Kidney epithelial cell (primary cell): Measurements from ENCODE around the gene VAMP8. TPM values are rescaled to one million over a fixed set of nuclear protein-coding genes. Genes with fewer than 3 reads are reported as not detected.
"Not testable (repeated sequence)": the region's sequence is repeated elsewhere in the genome, so short reads cannot be mapped to it uniquely, and the experiment has no call there.

ENCODE experiments used
- DNase-seq: peaks from one replicate; pipeline ENCODE4 v3.0.0-alpha.2; 2010; ENCODE audit warnings: low read depth
- H3K27me3 ChIP-seq: 2 replicates; pipeline ENCODE4 v1.6.0; 2011; ENCODE audit warnings: low read length; ENCODE audit not compliant: control insufficient read depth, insufficient read depth
- H3K36me3 ChIP-seq: 2 replicates; pipeline ENCODE4 v1.5.1; 2011; ENCODE audit warnings: low read length; ENCODE audit not compliant: control insufficient read depth, insufficient read depth
- H3K4me3 ChIP-seq: 2 replicates; pipeline ENCODE4 v1.5.1; 2011; ENCODE audit warnings: low read depth, mild to moderate bottlenecking, control low read depth, low read length
- total RNA-seq: library from RNA; depleted of rRNA; stranded (reverse); fragments of >200 nt; gene quantifications from 2 replicates; pipeline ENCODE4 v1.2.3, GENCODE V29; 2015
- TF ChIP-seq, protein P1 (sequence below): IDR thresholded peaks from 2 replicates; pipeline ENCODE4 v1.5.1; 2011; ENCODE audit warnings: mild to moderate bottlenecking, moderate library complexity, low read length, control low read depth, inconsistent platforms; ENCODE audit not compliant: insufficient read depth, poor library complexity, severe bottlenecking

Gene VAMP8
- total RNA-seq, 1 donor from 2014 or later = 53.5 TPM

DNA sequence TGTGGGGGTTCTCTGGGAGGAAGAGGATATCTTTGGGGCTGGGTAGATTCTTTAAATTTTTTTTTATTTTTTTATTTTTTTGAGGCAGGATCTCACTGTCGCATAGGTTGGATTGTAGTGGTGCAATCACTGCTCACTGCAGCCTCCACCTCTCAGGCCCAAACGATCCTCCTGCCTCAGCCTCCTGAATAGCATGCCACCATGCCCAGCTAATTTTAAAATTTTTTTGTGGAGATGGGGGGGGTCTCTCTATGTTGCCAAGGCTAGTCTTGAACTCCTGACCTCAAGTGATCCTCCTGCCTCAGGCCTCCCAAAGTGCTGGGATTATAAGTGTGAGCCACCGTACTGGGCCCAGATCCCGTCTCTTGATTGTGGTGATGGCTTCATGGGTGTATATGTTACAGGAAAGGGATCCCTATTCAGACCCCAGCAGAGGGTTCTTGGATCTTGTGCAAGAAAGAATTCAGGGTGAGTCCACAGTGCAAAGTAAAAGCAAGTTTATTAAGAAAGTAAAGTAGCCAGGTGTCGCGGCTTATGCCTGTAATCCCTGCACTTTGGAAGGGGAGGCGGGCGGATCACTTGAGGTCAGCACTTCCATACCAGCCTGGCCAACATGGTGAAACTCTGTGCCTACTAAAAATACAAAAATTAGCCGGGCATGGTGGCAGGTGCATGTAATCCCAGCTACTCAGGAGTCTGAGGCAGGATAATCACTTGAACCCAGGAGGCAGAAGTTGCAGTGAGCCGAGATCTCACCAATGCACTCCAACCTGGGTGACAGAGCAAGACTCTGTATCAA, 36.5 kb downstream of the VAMP8 start:
- TF ChIP-seq, protein P1, sequence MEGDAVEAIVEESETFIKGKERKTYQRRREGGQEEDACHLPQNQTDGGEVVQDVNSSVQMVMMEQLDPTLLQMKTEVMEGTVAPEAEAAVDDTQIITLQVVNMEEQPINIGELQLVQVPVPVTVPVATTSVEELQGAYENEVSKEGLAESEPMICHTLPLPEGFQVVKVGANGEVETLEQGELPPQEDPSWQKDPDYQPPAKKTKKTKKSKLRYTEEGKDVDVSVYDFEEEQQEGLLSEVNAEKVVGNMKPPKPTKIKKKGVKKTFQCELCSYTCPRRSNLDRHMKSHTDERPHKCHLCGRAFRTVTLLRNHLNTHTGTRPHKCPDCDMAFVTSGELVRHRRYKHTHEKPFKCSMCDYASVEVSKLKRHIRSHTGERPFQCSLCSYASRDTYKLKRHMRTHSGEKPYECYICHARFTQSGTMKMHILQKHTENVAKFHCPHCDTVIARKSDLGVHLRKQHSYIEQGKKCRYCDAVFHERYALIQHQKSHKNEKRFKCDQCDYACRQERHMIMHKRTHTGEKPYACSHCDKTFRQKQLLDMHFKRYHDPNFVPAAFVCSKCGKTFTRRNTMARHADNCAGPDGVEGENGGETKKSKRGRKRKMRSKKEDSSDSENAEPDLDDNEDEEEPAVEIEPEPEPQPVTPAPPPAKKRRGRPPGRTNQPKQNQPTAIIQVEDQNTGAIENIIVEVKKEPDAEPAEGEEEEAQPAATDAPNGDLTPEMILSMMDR = no peak
- H3K36me3 ChIP-seq = peaks cover 1% of the 10 kb centered on the region
- no peaks in the 10 kb centered on the region for H3K27me3 ChIP-seq
- no peak for DNase-seq
- no peak overlapping the region for H3K4me3 ChIP-seq

- not testable (repeated sequence) for H3K36me3 ChIP-seq, DNase-seq, H3K27me3 ChIP-seq, H3K4me3 ChIP-seq
These were observed 37.4 kb downstream of the VAMP8 start for GRCh38 chr2:85614757-85615156.

DNA sequence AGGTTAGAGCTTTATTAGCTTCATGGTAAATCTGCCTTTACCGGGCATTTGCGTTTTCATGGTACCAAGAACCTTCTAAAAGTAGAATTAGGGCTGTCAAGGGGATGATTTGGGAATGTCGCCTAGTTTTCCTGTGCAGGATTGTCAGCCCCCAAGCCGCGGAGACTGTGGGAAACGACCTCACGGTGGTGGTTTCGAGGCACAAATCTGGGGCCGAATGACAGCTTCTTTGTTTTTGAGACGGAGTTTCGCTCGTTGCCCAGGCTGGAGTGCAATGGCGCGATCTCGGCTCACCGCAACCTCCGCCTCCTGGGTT, 38.0 kb downstream of the VAMP8 start:
- H3K4me3 ChIP-seq = no peak overlapping the region
- DNase-seq = no peak
- TF ChIP-seq, protein P1 = no peak
- no peaks in the 10 kb centered on the region for H3K27me3 ChIP-seq
- no peaks in the 10 kb centered on the region for H3K36me3 ChIP-seq

GRCh38 chr2:85617723-85618122, 40.3 kb downstream of the VAMP8 start:
- not testable (repeated sequence) for DNase-seq, H3K4me3 ChIP-seq, H3K36me3 ChIP-seq, H3K27me3 ChIP-seq

DNA sequence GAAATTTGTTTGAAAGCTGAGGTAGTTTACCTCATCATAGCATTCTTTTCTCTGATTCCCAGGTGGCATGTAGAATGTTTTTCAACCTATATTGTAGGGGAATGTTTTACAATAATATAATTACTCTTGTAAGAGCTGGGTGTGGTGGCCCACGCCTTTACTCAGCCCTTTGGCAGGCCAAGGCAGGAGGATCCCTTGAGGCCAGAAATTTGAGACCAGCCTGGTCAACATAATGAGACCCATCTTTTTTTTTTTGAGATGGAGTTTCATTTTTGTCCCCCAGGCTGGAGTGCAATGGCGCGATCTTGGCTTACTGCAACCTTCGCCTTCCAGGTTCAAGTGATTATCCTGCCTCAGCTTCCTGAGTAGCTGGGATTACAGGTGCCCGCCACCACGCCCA, 42.2 kb downstream of the VAMP8 start:
- H3K4me3 ChIP-seq = no peak overlapping the region

GRCh38 chr2:85621338-85621737, 44.0 kb downstream of the VAMP8 start:
- no peak for DNase-seq
- H3K27me3 ChIP-seq = no peaks in the 10 kb centered on the region
- TF ChIP-seq, protein P1 = no peak
- no peak overlapping the region for H3K4me3 ChIP-seq
- peaks cover 5% of the 10 kb centered on the region for H3K36me3 ChIP-seq

More for the DNA sequence above, 42.2 kb downstream of the VAMP8 start:
- Histone ChIP-seq H3K36me3 (peaks cover 5% of the 10 kb centered on the region), H3K27me3 (no peaks in the 10 kb centered on the region)
- no peak for DNase-seq
- TF ChIP-seq, protein P1 = no peak

- Histone ChIP-seq H3K36me3 (peaks cover 5% of the 10 kb centered on the region), H3K4me3 (no peak overlapping the region), H3K27me3 (no peaks in the 10 kb centered on the region)
- TF ChIP-seq, protein P1 = no peak
- no peak for DNase-seq
These were observed 46.6 kb downstream of the VAMP8 start for GRCh38 chr2:85623991-85624390.
